IMR-90 (cell line): ENCODE data around the gene PMAIP1. TPM values are rescaled to one million over a fixed set of nuclear protein-coding genes. Genes with fewer than 3 reads are reported as not detected.

Source experiments
- ATAC-seq: fragments of 200-7000 bp; cut with Tn5 transposase; 2 replicates; pipeline ENCODE4 v1.9.1; 2020; ENCODE audit warnings: low read depth, mild to moderate bottlenecking, moderate library complexity
- BruUV-seq: library from RNA; stranded (reverse); fragments of 400-500 nt; replicated peaks from 2 replicates; lab custom pipeline; 2021; lab: Mats Ljungman, UMichigan
- CTCF ChIA-PET: fragments of 300-600 bp; formaldehyde crosslinking; extraction: SDS; loops from one replicate; lab custom pipeline; 2021; ENCODE audit warnings: antibody characterized with exemption; lab: Yijun Ruan, JAX
- POLR2A ChIA-PET: fragments of 300-600 bp; sonication (Branson Sonifier 250); formaldehyde crosslinking; loops from one replicate; lab custom pipeline; 2022; ENCODE audit warnings: antibody characterized with exemption; ENCODE audit not compliant: unreplicated experiment; lab: Charles Lee
- DNase-seq: peaks from one replicate; pipeline ENCODE4 v3.0.0; 2013
- H2AFZ ChIP-seq: replicated peaks from 2 replicates; pipeline ENCODE3; 2013; ENCODE audit warnings: low read length, mild to moderate bottlenecking; ENCODE audit not compliant: poor library complexity
- H2AK5ac ChIP-seq: 2 replicates; pipeline ENCODE4 v1.6.1; 2013; ENCODE audit warnings: low read depth, low read length, inconsistent platforms
- H2AK9ac ChIP-seq: replicated peaks from 2 replicates; pipeline ENCODE3; 2013; ENCODE audit warnings: mild to moderate bottlenecking, low read depth, low read length, moderate library complexity; ENCODE audit not compliant: poor library complexity
- H2BK120ac ChIP-seq: 2 replicates; pipeline ENCODE4 v1.6.1; 2013; ENCODE audit warnings: low read depth, low read length, inconsistent platforms
- H2BK15ac ChIP-seq: 3 replicates; pipeline ENCODE4 v1.6.1; 2013; ENCODE audit warnings: low read depth, low read length, inconsistent platforms
- H2BK20ac ChIP-seq: 2 replicates; pipeline ENCODE4 v1.6.1; 2013; ENCODE audit warnings: low read depth, mild to moderate bottlenecking, inconsistent platforms, low read length, moderate library complexity
- H2BK5ac ChIP-seq: 2 replicates; pipeline ENCODE4 v1.6.1; 2013; ENCODE audit warnings: mild to moderate bottlenecking, low read depth, low read length, inconsistent platforms; ENCODE audit not compliant: poor library complexity, severe bottlenecking
- H3K14ac ChIP-seq: replicated peaks from 2 replicates; pipeline ENCODE4 v1.6.1; 2013; ENCODE audit warnings: low read depth, low read length, inconsistent platforms
- H3K18ac ChIP-seq: 2 replicates; pipeline ENCODE4 v1.6.1; 2013; ENCODE audit warnings: low read depth, low read length, control low read depth
- H3K23ac ChIP-seq: 2 replicates; pipeline ENCODE4 v1.6.1; 2013; ENCODE audit warnings: low read depth, low read length, inconsistent platforms
- H3K27ac ChIP-seq: 2 replicates; pipeline ENCODE4 v1.5.1; 2013; ENCODE audit warnings: mild to moderate bottlenecking, control low read depth, low read length; ENCODE audit not compliant: insufficient read depth
- H3K27me3 ChIP-seq: 2 replicates; pipeline ENCODE4 v1.6.1; 2013; ENCODE audit warnings: low read length; ENCODE audit not compliant: control insufficient read depth, insufficient read depth
- H3K36me3 ChIP-seq: 2 replicates; pipeline ENCODE4 v1.6.1; 2013; ENCODE audit warnings: low read length, mixed read lengths; ENCODE audit not compliant: control insufficient read depth, insufficient read depth
- H3K4ac ChIP-seq: 2 replicates; pipeline ENCODE4 v1.6.1; 2013; ENCODE audit warnings: low read depth, low read length, inconsistent platforms
- H3K4me1 ChIP-seq: 2 replicates; pipeline ENCODE4 v1.6.1; 2013; ENCODE audit warnings: low read length, mixed read lengths; ENCODE audit not compliant: control insufficient read depth, insufficient read depth
- H3K4me2 ChIP-seq: 2 replicates; pipeline ENCODE4 v1.6.1; 2013; ENCODE audit warnings: low read depth, mild to moderate bottlenecking, control low read depth, low read length, moderate library complexity
- H3K4me3 ChIP-seq: 2 replicates; pipeline ENCODE4 v1.5.1; 2013; ENCODE audit warnings: low read depth, mild to moderate bottlenecking, control low read depth, low read length, moderate library complexity; ENCODE audit not compliant: insufficient read depth
- H3K56ac ChIP-seq: 2 replicates; pipeline ENCODE4 v1.6.1; 2013; ENCODE audit warnings: low read length, inconsistent platforms; ENCODE audit not compliant: insufficient read depth; ENCODE audit errors: extremely low read depth
- H3K79me1 ChIP-seq, 2 experiments: 2 replicates each; pipeline ENCODE4 v1.6.1; 2013; ENCODE audit warnings: low read length in 2 of 2, inconsistent platforms in 1 of 2, low read depth in 1 of 2
- H3K9ac ChIP-seq: 2 replicates; pipeline ENCODE4 v1.6.1; 2013; ENCODE audit warnings: low read depth, low read length, control low read depth
- H3K9me1 ChIP-seq: 2 replicates; pipeline ENCODE4 v1.6.1; 2013; ENCODE audit warnings: low read length, inconsistent platforms; ENCODE audit not compliant: insufficient read depth
- H3K9me3 ChIP-seq: 2 replicates; pipeline ENCODE4 v1.6.1; 2013; ENCODE audit warnings: low read length; ENCODE audit not compliant: control insufficient read depth, insufficient read depth
- H4K20me1 ChIP-seq: 2 replicates; pipeline ENCODE4 v1.6.1; 2013; ENCODE audit warnings: low read length, inconsistent platforms; ENCODE audit not compliant: insufficient read depth
- H4K5ac ChIP-seq: 2 replicates; pipeline ENCODE4 v1.6.1; 2013; ENCODE audit warnings: mild to moderate bottlenecking, low read depth, low read length, control low read depth
- H4K8ac ChIP-seq, 2 experiments: 2 replicates each; pipeline ENCODE4 v1.6.1; 2013; ENCODE audit warnings: low read depth in 2 of 2, low read length in 2 of 2, control low read depth in 1 of 2, inconsistent platforms in 1 of 2
- H4K91ac ChIP-seq: 2 replicates; pipeline ENCODE4 v1.6.1; 2013; ENCODE audit warnings: low read depth, low read length, inconsistent platforms; ENCODE audit not compliant: insufficient read depth
- BHLHE40 ChIP-seq: fragments of 150-350 bp; IDR thresholded peaks from 2 replicates; pipeline ENCODE4 v1.6.1; 2016; ENCODE audit warnings: mild to moderate bottlenecking, low read depth, low read length
- CEBPB ChIP-seq: IDR thresholded peaks from 2 replicates; pipeline ENCODE4 v1.6.1; 2012; ENCODE audit warnings: low read depth, low read length, improper control_type of control experiment
- CHD1 ChIP-seq: IDR thresholded peaks from 2 replicates; pipeline ENCODE4 v1.6.1; 2012; ENCODE audit warnings: low read depth, low read length, improper control_type of control experiment
- CTCF ChIP-seq: conservative IDR thresholded peaks from 2 replicates; pipeline ENCODE4 v1.5.1; 2012; ENCODE audit warnings: mild to moderate bottlenecking, low read depth, low read length, improper control_type of control experiment
- ELK1 ChIP-seq: fragments of 150-350 bp; IDR thresholded peaks from 2 replicates; pipeline ENCODE4 v1.6.1; 2016; ENCODE audit warnings: low read depth, mild to moderate bottlenecking, low read length, moderate library complexity, borderline replicate concordance
- FOS ChIP-seq: fragments of 150-350 bp; IDR thresholded peaks from 2 replicates; pipeline ENCODE4 v1.6.1; 2016; ENCODE audit warnings: low read depth, low read length
- MAFK ChIP-seq: IDR thresholded peaks from 2 replicates; pipeline ENCODE4 v1.6.1; 2012; ENCODE audit warnings: low read depth, low read length, improper control_type of control experiment
- MAZ ChIP-seq: IDR thresholded peaks from 2 replicates; pipeline ENCODE4 v1.6.1; 2012; ENCODE audit warnings: low read depth, mild to moderate bottlenecking, low read length, improper control_type of control experiment, moderate library complexity, borderline replicate concordance
- MXI1 ChIP-seq: IDR thresholded peaks from 2 replicates; pipeline ENCODE4 v1.6.1; 2012; ENCODE audit warnings: low read depth, mild to moderate bottlenecking, low read length, moderate library complexity, borderline replicate concordance
- NFE2L2 ChIP-seq: fragments of 150-350 bp; IDR thresholded peaks from 2 replicates; pipeline ENCODE4 v1.6.1; 2016; ENCODE audit warnings: low read depth, mild to moderate bottlenecking, low read length
- POLR2A ChIP-seq: IDR thresholded peaks from 2 replicates; pipeline ENCODE4 v1.6.1; 2012; ENCODE audit warnings: mild to moderate bottlenecking, low read depth, low read length
- RAD21 ChIP-seq: IDR thresholded peaks from 2 replicates; pipeline ENCODE4 v1.6.1; 2012; ENCODE audit warnings: low read length, improper control_type of control experiment
- RCOR1 ChIP-seq: IDR thresholded peaks from 2 replicates; pipeline ENCODE4 v1.6.1; 2012; ENCODE audit warnings: mild to moderate bottlenecking, low read length, improper control_type of control experiment; ENCODE audit not compliant: insufficient replicate concordance
- RFX5 ChIP-seq: IDR thresholded peaks from 2 replicates; pipeline ENCODE4 v1.8.0; 2012; ENCODE audit warnings: low read depth, mild to moderate bottlenecking, low read length, moderate library complexity
- SMC3 ChIP-seq: fragments of 150-350 bp; IDR thresholded peaks from 2 replicates; pipeline ENCODE4 v1.6.1; 2016; ENCODE audit warnings: low read depth, mild to moderate bottlenecking, antibody characterized with exemption, low read length, moderate library complexity
- USF2 ChIP-seq: fragments of 150-350 bp; IDR thresholded peaks from 2 replicates; pipeline ENCODE4 v1.6.1; 2017; ENCODE audit warnings: mild to moderate bottlenecking, antibody characterized with exemption, low read length, low read depth
- WGBS, 2 experiments: methylation state at CpG; one replicate each; pipeline versions ENCODE4 v1.1.5 to v1.1.7; 2013; ENCODE audit warnings: missing lambda C conversion rate in 2 of 2; ENCODE audit not compliant: insufficient read length in 1 of 2; ENCODE audit errors: extremely low coverage in 2 of 2; 5-methylcytosine and 5-hydroxymethylcytosine counted together
- dilution Hi-C: fragments of 300-500 bp; cut with HindIII; formaldehyde crosslinking; loops from one replicate; pipeline ENCODE4 v1.14.3; 2018; ENCODE audit warnings: low sequenced_read_pairs; ENCODE audit not compliant: unreplicated experiment
- in situ Hi-C: fragments of 300-500 bp; cut with MboI; formaldehyde crosslinking; loops from 3 replicates; pipeline ENCODE4 v1.14.3; 2019; ENCODE audit warnings: low sequenced_read_pairs, inconsistent platforms, mixed read lengths
- intact Hi-C: fragments of 100-400 bp; cut with micrococcal nuclease; formaldehyde crosslinking; loops from 2 replicates; pipeline ENCODE4 v1.10.0; 2022
- polyA plus RNA-seq, 3 experiments: library from polyadenylated mRNA; depleted of rRNA; stranded (reverse); fragments of >200 nt; gene quantifications; 2 replicates each; pipeline ENCODE4 v1.2.3, GENCODE V29; 2012; ENCODE audit warnings: low replicate concordance in 1 of 3
- total RNA-seq: library from RNA; depleted of rRNA; stranded (reverse); fragments of >200 nt; gene quantifications from 2 replicates; pipeline ENCODE4 v1.2.3, GENCODE V29; 2012

The PMAIP1 gene
- total and polyA plus RNA-seq, 2 of the 4 experiments (the other 2 are of a cell fraction): 14.0 to 30.1 TPM

- ChIA-PET CTCF (no interaction called here), POLR2A (no interaction called here)
- intact Hi-C loops: loop anchor here (1.0 kb wide), 1 partner anchor 11 kb away; no protein-coding TSS in a partner anchor
- no CpG with 5 or more reads among the region's 4 CpGs for WGBS, 2 experiments
- no peak for ATAC-seq
- no peak overlapping the region for H3K9ac ChIP-seq
- H3K4ac ChIP-seq: no peak overlapping the region
- DNase-seq: no peak
- no peak overlapping the region for H2BK15ac ChIP-seq
- in situ Hi-C loops: no loop called here
- no peaks in the 10 kb centered on the region for H3K4me1 ChIP-seq
- H3K18ac ChIP-seq: no peak overlapping the region
- H3K9me3 ChIP-seq: no peaks in the 10 kb centered on the region
- H4K91ac ChIP-seq: no peak overlapping the region
- H2BK5ac ChIP-seq: no peak overlapping the region
- H4K8ac ChIP-seq: no peak overlapping the region
- no peak overlapping the region for H3K23ac ChIP-seq
- no peak overlapping the region for H3K56ac ChIP-seq
- H2BK20ac ChIP-seq: no peak overlapping the region
- H3K27me3 ChIP-seq: no peaks in the 10 kb centered on the region
- no peak overlapping the region for H2AFZ ChIP-seq
- no peaks in the 10 kb centered on the region for H3K36me3 ChIP-seq
- H2BK120ac ChIP-seq: no peak overlapping the region
- H2AK9ac ChIP-seq: no peak overlapping the region
- H4K5ac ChIP-seq: no peak overlapping the region
- no peaks in the 10 kb centered on the region for H3K9me1 ChIP-seq
- no peaks in the 10 kb centered on the region for H3K79me1 ChIP-seq
- H4K20me1 ChIP-seq: no peaks in the 10 kb centered on the region
- no peak overlapping the region for H3K14ac ChIP-seq
- TF ChIP-seq MAZ: no peak
- TF ChIP-seq RAD21: no peak
- no peak for TF ChIP-seq RFX5
- TF ChIP-seq USF2: no peak
- no peak for TF ChIP-seq BHLHE40
- no peak for TF ChIP-seq ELK1
- no peak for TF ChIP-seq POLR2A
- no peak for TF ChIP-seq CTCF
- no peak for TF ChIP-seq CHD1
- no peak for TF ChIP-seq NFE2L2
- no peak for TF ChIP-seq RCOR1
- no peak for TF ChIP-seq MXI1
- TF ChIP-seq MAFK: no peak
- no peak for TF ChIP-seq SMC3
- TF ChIP-seq FOS: no peak
- no peak for TF ChIP-seq CEBPB
- dilution Hi-C loops: no loop called here
- no peak overlapping the region for H3K27ac ChIP-seq
- H2AK5ac ChIP-seq: no peak overlapping the region
- H3K4me3 ChIP-seq: no peak overlapping the region
- BruUV-seq: no TSS peak
- H3K4me2 ChIP-seq: no peak overlapping the region
Measured at GRCh38 chr18:59941331-59941730, 41.5 kb downstream of the PMAIP1 start.
